ENCODE results near the gene SDR9C7.

SDR9C7 gene

DNA sequence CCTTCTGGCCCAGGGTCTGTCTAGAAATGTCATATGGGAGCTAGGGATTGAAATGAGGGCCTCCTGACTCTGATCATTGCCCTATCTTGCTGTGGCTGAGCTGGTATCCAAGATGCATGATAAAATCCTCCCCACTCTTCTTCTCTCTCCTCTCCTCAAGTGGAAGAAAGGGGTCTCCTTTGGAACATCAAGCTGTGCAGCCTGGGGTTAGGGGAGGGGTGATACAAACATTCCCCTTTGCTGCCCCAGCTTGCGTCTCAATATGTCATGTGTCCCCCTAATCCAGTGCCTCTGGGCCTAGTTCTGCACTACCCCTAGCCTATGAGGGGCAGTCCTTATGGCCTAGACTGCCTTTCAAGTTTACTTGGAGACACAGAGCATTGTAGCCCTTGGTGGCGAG, 14.7 kb upstream of the SDR9C7 start:
- Histone ChIP-seq H2AFZ (ENCODE audit: low read depth, low read length, severe bottlenecking) (no peak overlapping the region), H4K20me1 (ENCODE audit: low read depth, low read length) (no peaks in the 10 kb centered on the region), H3K4me3 (ENCODE audit: insufficient read depth, low read length, poor library complexity, severe bottlenecking) (no peak overlapping the region), H3F3A (ENCODE audit: insufficient read depth) (no peaks in the 10 kb centered on the region), H3K9me2 (replicated peaks; ENCODE audit: insufficient read depth, low read length) (no peaks in the 10 kb centered on the region), H3K9ac (ENCODE audit: low read length) (no peak overlapping the region), H3K79me2 (ENCODE audit: insufficient read depth, low read length) (no peaks in the 10 kb centered on the region), H3K27ac (ENCODE audit: low read depth, low read length) (no peak overlapping the region), H3K4me2 (ENCODE audit: low read depth, low read length, poor library complexity, severe bottlenecking) (no peak overlapping the region), H3K9me3 (ENCODE audit: insufficient read depth, low read length) (no peaks in the 10 kb centered on the region), H3K27me3 (ENCODE audit: low read length) (no peaks in the 10 kb centered on the region), H3K36me3 (ENCODE audit: low read length) (no peaks in the 10 kb centered on the region)
- TF ChIP-seq, protein P1, sequence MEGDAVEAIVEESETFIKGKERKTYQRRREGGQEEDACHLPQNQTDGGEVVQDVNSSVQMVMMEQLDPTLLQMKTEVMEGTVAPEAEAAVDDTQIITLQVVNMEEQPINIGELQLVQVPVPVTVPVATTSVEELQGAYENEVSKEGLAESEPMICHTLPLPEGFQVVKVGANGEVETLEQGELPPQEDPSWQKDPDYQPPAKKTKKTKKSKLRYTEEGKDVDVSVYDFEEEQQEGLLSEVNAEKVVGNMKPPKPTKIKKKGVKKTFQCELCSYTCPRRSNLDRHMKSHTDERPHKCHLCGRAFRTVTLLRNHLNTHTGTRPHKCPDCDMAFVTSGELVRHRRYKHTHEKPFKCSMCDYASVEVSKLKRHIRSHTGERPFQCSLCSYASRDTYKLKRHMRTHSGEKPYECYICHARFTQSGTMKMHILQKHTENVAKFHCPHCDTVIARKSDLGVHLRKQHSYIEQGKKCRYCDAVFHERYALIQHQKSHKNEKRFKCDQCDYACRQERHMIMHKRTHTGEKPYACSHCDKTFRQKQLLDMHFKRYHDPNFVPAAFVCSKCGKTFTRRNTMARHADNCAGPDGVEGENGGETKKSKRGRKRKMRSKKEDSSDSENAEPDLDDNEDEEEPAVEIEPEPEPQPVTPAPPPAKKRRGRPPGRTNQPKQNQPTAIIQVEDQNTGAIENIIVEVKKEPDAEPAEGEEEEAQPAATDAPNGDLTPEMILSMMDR (IDR thresholded peaks at IDR 0.05; ENCODE audit: insufficient read depth, low read length, poor library complexity, severe bottlenecking): no peak
- no peak for TF ChIP-seq EZH2phosphoT487 (conservative IDR thresholded peaks at IDR 0.05; ENCODE audit: low read length)

DNA sequence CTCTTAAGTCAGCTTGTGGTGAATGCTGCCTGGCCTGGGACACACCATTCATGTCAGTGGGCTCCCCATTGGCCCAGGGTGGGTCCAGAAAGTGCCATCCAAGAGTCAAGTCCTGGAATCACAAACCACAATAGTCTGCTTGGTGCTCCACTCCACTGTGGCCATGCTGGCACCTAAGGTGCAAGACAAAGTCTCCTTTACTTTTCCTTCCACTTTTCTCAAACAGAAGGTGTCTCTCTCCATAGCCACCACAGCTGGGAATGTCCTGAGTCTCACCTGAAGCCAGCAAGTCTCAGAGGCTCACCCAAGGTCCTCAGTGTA, 14.2 kb upstream of the SDR9C7 start:
- no peaks in the 10 kb centered on the region for H4K20me1 ChIP-seq (ENCODE audit: low read depth, low read length)
- no peaks in the 10 kb centered on the region for H3K36me3 ChIP-seq (ENCODE audit: low read length)
- no peak overlapping the region for H3K9ac ChIP-seq (ENCODE audit: low read length)
- H3K27ac ChIP-seq (ENCODE audit: low read depth, low read length): no peak overlapping the region
- no peak overlapping the region for H2AFZ ChIP-seq (ENCODE audit: low read depth, low read length, severe bottlenecking)
- H3K4me2 ChIP-seq (ENCODE audit: low read depth, low read length, poor library complexity, severe bottlenecking): no peak overlapping the region
- H3K9me2 ChIP-seq (replicated peaks; ENCODE audit: insufficient read depth, low read length): no peaks in the 10 kb centered on the region
- TF ChIP-seq EZH2phosphoT487 (conservative IDR thresholded peaks at IDR 0.05; ENCODE audit: low read length): no peak
- TF ChIP-seq, protein P1 (IDR thresholded peaks at IDR 0.05; ENCODE audit: insufficient read depth, low read length, poor library complexity, severe bottlenecking): no peak
- H3K4me3 ChIP-seq (ENCODE audit: insufficient read depth, low read length, poor library complexity, severe bottlenecking): no peak overlapping the region
- H3K27me3 ChIP-seq (ENCODE audit: low read length): no peaks in the 10 kb centered on the region
- H3F3A ChIP-seq (ENCODE audit: insufficient read depth): no peaks in the 10 kb centered on the region
- no peaks in the 10 kb centered on the region for H3K9me3 ChIP-seq (ENCODE audit: insufficient read depth, low read length)
- no peaks in the 10 kb centered on the region for H3K79me2 ChIP-seq (ENCODE audit: insufficient read depth, low read length)

DNA sequence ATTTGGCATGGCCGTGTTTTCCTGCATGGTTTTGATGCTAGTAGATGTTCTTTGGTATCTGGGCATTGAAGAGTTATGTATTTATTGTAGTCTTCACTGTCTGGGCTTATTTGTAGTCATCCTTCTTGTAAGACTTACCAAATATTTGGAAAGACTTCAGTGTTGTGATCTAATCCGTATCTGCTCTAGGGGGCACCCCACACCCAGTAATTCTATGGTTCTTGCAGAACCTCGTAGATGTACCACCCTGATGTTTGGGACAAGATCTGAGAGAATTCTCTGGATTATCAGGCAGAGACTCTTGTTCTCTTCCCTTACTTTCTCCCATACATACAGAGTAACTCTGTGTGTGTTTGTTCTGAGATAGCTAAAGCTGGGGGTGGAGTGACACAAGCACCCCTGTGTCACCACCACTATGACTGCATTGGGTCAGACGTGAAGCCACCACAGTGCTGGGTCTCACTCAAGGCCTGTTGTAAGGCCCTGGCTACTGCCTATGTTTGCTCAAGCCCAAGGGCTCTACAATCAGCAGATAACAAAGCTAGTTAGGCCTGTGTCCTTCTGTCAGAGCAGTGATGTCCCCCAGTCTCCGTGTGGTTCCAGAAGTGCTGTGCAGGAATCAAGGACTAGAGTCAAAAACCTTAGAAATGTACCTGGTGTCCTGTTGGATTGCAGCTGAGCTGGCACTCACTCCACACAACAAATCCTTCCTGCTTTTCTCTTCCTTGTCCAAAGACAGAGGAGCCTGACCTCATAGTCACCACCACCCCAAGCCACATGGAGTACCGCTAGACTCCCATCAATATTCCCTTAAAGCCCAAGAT, 13.6 kb upstream of the SDR9C7 start:
- Histone ChIP-seq H3K4me2 (ENCODE audit: low read depth, low read length, poor library complexity, severe bottlenecking) (no peak overlapping the region), H3K4me3 (ENCODE audit: insufficient read depth, low read length, poor library complexity, severe bottlenecking) (no peak overlapping the region), H3K79me2 (ENCODE audit: insufficient read depth, low read length) (no peaks in the 10 kb centered on the region), H3K9me3 (ENCODE audit: insufficient read depth, low read length) (no peaks in the 10 kb centered on the region), H3K9me2 (replicated peaks; ENCODE audit: insufficient read depth, low read length) (no peaks in the 10 kb centered on the region), H4K20me1 (ENCODE audit: low read depth, low read length) (no peaks in the 10 kb centered on the region), H3F3A (ENCODE audit: insufficient read depth) (no peaks in the 10 kb centered on the region), H3K27me3 (ENCODE audit: low read length) (no peaks in the 10 kb centered on the region), H2AFZ (ENCODE audit: low read depth, low read length, severe bottlenecking) (no peak overlapping the region), H3K27ac (ENCODE audit: low read depth, low read length) (no peak overlapping the region), H3K9ac (ENCODE audit: low read length) (no peak overlapping the region), H3K36me3 (ENCODE audit: low read length) (no peaks in the 10 kb centered on the region)
- TF ChIP-seq, protein P1 (IDR thresholded peaks at IDR 0.05; ENCODE audit: insufficient read depth, low read length, poor library complexity, severe bottlenecking): no peak
- no peak for TF ChIP-seq EZH2phosphoT487 (conservative IDR thresholded peaks at IDR 0.05; ENCODE audit: low read length)

Measured in SU-DHL-6 (cell line).